BE2C (cell line): ENCODE results near the gene C1orf35.

Experiments
- DNase-seq: peaks from one replicate; pipeline ENCODE4 v3.0.0-alpha.2; 2020
- H3K27me3 ChIP-seq: fragments of 250-450 bp; sonication (Bioruptor Pico); 2 replicates; pipeline ENCODE4 v1.5.1; 2020; ENCODE audit warnings: mild to moderate bottlenecking
- H3K36me3 ChIP-seq: fragments of 250-450 bp; sonication (Bioruptor Pico); 2 replicates; pipeline ENCODE4 v1.5.1; 2020; ENCODE audit warnings: mild to moderate bottlenecking
- H3K4me1 ChIP-seq: fragments of 250-450 bp; sonication (Bioruptor Pico); 2 replicates; pipeline ENCODE4 v1.5.1; 2020
- H3K4me3 ChIP-seq: 2 replicates; pipeline ENCODE4 v1.5.1; 2011; ENCODE audit warnings: low read depth, low read length
- H3K9me3 ChIP-seq: fragments of 250-450 bp; sonication (Bioruptor Pico); 2 replicates; pipeline ENCODE4 v1.5.1; 2020
- TF ChIP-seq, protein P1 (sequence below): IDR thresholded peaks from 2 replicates; pipeline ENCODE4 v1.5.1; 2012; ENCODE audit warnings: mild to moderate bottlenecking, low read depth, low read length

The C1orf35 gene

DNA sequence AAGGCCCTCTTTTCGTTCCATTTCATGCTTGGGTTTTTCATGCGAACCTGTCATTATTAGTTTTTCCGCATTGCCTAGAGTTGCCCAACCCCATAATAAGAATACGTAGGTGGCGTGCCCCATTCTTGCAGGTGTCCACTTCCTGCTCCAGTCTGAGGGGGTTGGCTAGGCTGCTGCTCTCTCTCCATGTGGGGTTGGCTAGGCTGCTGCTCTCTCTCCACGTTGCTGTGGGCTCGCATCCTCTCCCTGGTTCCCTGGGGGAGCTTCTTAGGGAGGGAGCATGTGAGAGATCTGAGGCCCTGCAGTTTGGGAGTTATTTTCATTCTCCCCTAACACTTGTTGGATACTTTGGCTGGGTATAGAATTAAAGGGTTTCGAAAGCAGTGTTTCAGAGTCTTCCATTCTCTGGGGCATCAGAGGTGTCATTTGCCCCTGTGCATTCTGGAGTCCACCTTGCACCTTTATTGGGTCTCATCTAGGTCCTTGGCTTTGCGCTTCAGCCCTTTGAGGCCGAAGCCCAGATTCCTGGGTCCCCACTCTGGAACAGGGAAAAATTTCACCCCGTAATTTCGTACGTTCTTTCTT is 8.6 kb downstream of the C1orf35 start:
- no peak overlapping the region for H3K4me3 ChIP-seq
- peaks cover 74% of the 10 kb centered on the region for H3K36me3 ChIP-seq
- TF ChIP-seq, protein P1, sequence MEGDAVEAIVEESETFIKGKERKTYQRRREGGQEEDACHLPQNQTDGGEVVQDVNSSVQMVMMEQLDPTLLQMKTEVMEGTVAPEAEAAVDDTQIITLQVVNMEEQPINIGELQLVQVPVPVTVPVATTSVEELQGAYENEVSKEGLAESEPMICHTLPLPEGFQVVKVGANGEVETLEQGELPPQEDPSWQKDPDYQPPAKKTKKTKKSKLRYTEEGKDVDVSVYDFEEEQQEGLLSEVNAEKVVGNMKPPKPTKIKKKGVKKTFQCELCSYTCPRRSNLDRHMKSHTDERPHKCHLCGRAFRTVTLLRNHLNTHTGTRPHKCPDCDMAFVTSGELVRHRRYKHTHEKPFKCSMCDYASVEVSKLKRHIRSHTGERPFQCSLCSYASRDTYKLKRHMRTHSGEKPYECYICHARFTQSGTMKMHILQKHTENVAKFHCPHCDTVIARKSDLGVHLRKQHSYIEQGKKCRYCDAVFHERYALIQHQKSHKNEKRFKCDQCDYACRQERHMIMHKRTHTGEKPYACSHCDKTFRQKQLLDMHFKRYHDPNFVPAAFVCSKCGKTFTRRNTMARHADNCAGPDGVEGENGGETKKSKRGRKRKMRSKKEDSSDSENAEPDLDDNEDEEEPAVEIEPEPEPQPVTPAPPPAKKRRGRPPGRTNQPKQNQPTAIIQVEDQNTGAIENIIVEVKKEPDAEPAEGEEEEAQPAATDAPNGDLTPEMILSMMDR = no peak
- H3K27me3 ChIP-seq = no peaks in the 10 kb centered on the region
- H3K4me1 ChIP-seq = no peaks in the 10 kb centered on the region
- no peak for DNase-seq
- H3K9me3 ChIP-seq = peaks cover 13% of the 10 kb centered on the region

DNA sequence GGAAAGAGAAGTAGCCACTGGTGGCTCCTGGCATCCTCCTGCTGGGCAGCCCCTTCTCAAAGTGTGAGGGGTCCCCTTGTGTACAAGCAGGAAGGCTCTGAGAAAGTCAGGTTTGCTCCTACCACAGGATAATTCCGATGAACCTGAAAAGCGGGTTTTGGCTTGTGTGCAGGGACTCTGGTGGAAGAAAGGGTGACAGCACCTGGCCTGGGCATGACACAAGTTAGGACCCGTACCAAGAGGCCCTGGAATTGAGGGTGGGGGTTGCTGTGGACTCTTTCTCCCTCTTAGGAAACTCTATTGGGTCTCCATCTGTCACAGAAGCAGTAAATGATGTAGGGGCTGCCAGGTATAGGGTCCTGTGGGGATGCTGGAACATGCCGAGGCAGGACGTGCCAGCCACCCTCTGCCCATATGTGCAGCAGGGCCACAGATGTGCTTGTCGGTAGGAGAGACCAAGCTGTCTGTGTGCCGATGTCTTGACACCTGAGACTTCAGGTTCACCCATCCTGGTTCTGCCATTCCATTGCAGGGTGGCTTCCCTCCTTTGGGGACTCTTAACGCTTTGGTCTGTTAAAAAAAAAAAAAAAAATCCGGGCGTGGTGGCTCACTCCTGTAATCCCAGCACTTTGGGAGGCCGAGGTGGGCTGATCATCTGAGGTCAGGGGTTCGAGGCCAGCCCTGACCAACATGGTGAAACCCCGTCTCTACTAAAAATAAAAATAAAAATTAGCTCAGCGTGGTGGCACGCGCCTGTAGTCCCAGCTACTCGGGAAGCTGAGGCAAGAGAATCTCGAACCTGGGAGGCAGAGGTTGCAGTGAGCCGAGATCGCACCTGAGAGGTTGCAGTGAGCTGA is 9.8 kb downstream of the C1orf35 start:
- TF ChIP-seq, protein P1 = no peak
- no peak for DNase-seq

DNA sequence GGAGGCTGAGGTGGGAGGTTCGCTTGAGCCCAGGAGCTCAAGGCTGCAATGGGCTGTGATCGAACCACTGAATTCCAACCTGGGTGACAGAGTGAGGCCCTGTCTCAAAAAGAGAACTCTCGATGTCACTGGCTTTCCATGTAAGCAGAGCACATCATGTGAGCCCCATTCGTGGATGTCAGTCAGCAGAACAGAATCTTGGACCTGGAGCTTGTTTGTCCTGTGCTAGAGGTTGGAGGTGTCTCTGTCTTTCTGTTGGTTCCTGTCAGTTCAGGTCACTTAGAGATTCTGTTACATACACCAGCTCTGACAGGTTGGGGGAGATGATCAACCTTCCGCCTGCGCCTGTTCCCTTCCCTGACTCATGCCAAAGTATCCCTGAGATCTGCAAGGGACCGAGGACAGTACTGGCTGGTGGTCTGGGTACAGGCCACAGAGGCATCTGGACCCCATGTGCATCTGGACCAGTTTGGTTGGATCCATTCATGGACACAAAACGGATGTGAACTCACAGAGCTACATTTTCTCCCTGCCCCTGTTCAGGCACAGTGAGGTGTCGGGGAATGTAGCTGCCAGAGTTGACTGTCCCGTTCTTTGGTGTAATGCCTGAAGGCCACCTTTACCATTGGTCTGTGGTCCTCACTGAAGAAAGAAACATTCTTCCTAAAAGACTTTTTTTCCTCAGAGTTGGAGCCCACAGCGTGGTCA is 10.6 kb downstream of the C1orf35 start:
- Histone ChIP-seq H3K27me3 (no peaks in the 10 kb centered on the region), H3K9me3 (peaks cover 13% of the 10 kb centered on the region), H3K4me3 (no peak overlapping the region), H3K4me1 (no peaks in the 10 kb centered on the region), H3K36me3 (peaks cover 75% of the 10 kb centered on the region)
- TF ChIP-seq, protein P1 = no peak
- no peak for DNase-seq

More for the DNA sequence above, 9.8 kb downstream of the C1orf35 start:
- H3K9me3 ChIP-seq = peaks cover 13% of the 10 kb centered on the region
- no peaks in the 10 kb centered on the region for H3K27me3 ChIP-seq
- peaks cover 76% of the 10 kb centered on the region for H3K36me3 ChIP-seq
- no peaks in the 10 kb centered on the region for H3K4me1 ChIP-seq
- no peak overlapping the region for H3K4me3 ChIP-seq

DNA sequence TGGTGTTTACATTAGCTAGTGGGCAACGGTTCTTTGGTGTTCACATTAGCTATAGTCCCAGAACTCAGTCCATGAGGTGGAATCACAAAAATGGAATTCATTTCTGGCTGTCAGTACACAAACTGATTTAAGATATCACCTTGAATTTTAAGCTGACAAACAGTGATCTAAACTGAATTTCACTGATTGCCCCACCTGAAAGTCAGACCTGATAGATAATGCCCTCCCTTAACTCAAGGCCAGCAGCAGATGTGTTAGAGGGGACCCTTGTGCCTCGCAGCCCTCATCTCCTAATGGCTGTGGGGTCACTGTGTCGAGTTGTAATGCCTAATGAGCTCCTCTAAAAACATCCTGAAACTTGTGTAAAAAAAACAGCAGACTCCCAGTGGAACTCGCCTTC is 12.0 kb downstream of the C1orf35 start:
- DNase-seq = no peak
- TF ChIP-seq, protein P1 = no peak
- H3K36me3 ChIP-seq = peaks cover 63% of the 10 kb centered on the region
- no peaks in the 10 kb centered on the region for H3K27me3 ChIP-seq
- no peaks in the 10 kb centered on the region for H3K4me1 ChIP-seq
- no peak overlapping the region for H3K4me3 ChIP-seq
- H3K9me3 ChIP-seq = peaks cover 13% of the 10 kb centered on the region

DNA sequence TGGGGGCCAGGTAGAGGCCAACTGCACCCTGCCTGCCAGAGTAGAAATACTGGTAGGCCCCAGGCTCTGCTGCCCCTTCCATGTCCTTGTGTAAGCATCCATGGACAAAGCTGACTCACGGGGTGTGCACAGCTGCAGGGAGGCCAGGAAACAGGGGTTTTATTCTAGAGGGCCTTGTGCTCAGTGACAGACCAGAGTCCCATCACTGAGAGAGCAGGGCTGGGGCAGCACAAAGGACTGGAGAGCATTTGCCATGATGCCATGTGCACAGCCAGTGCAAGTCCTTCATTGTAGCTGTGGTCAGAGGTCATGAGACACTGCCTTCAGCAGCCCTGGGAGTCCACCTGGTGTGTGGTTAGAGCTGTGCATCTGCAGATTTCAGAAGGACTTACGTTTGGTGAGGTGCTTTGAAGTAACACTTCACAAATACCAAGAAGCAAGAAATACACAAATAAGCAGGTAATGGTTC is 12.5 kb downstream of the C1orf35 start:
- H3K4me1 ChIP-seq = no peaks in the 10 kb centered on the region

More for the DNA sequence above, 12.5 kb downstream of the C1orf35 start:
- TF ChIP-seq, protein P1 = no peak
- Histone ChIP-seq H3K27me3 (no peaks in the 10 kb centered on the region), H3K9me3 (peaks cover 13% of the 10 kb centered on the region), H3K4me3 (no peak overlapping the region), H3K36me3 (peaks cover 63% of the 10 kb centered on the region)
- DNase-seq = no peak
